SK-N-SH treated with all-trans-retinoic acid at 6 μM for 48 hours (cell line): ENCODE measurements around the gene KXD1.

Experiments
- CSDC2 ChIP-seq: fragments of 250-450 bp; sonication (Bioruptor Pico); IDR thresholded peaks from 2 replicates; pipeline ENCODE4 v1.5.0; 2020; ENCODE audit warnings: mild to moderate bottlenecking, moderate library complexity
- ESRRG ChIP-seq: fragments of 250-450 bp; sonication (Bioruptor Pico); IDR thresholded peaks from 2 replicates; pipeline ENCODE4 v1.6.1; 2021; ENCODE audit warnings: mild to moderate bottlenecking
- SNAI2 ChIP-seq: fragments of 250-450 bp; sonication (Bioruptor Pico); IDR thresholded peaks from 2 replicates; pipeline ENCODE4 v1.5.0; 2020; ENCODE audit warnings: mild to moderate bottlenecking, moderate library complexity
- ZFP3 ChIP-seq: fragments of 250-450 bp; sonication (Bioruptor Pico); IDR thresholded peaks from 2 replicates; pipeline ENCODE4 v1.5.0; 2020; ENCODE audit warnings: mild to moderate bottlenecking, moderate library complexity
- TF ChIP-seq, protein P1 (sequence below): fragments of 250-450 bp; sonication (Bioruptor Pico); IDR thresholded peaks from 2 replicates; pipeline ENCODE4 v1.5.0; 2020; ENCODE audit warnings: mild to moderate bottlenecking, moderate library complexity
- TF ChIP-seq, protein P2 (sequence below): fragments of 250-450 bp; sonication (Bioruptor Pico); IDR thresholded peaks from 2 replicates; pipeline ENCODE4 v1.5.1; 2021; ENCODE audit warnings: mild to moderate bottlenecking, moderate library complexity
- TF ChIP-seq, protein P3 (sequence below): fragments of 250-450 bp; sonication (Bioruptor Pico); IDR thresholded peaks from 2 replicates; pipeline ENCODE4 v1.8.0; 2020; ENCODE audit warnings: mild to moderate bottlenecking, moderate library complexity, borderline replicate concordance

DNA sequence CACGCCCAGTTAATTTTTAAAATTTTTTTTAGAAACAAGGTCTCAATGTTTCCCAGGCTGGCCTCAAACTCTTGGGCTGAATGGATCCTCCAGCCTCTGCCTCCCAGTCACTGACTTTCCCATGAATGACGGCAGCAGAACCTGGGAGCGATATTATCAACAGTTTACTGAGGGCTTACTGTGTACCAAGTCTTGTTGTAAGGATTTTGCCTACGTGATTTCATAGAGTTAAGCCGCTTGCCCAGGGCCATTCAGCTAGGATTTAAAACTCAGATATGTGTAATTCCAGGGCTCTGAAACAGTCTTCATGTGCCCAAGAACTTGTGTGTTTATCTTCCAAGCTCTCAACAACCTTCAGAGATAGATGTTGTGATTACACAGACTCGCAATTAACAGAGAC lies 6.0 kb upstream of the KXD1 start:
- TF ChIP-seq CSDC2 (CRISPR knock-in tag) (no peak), ZFP3 (CRISPR knock-in tag) (no peak), ESRRG (CRISPR knock-in tag) (no peak), SNAI2 (CRISPR knock-in tag) (no peak)
- TF ChIP-seq, protein P1, sequence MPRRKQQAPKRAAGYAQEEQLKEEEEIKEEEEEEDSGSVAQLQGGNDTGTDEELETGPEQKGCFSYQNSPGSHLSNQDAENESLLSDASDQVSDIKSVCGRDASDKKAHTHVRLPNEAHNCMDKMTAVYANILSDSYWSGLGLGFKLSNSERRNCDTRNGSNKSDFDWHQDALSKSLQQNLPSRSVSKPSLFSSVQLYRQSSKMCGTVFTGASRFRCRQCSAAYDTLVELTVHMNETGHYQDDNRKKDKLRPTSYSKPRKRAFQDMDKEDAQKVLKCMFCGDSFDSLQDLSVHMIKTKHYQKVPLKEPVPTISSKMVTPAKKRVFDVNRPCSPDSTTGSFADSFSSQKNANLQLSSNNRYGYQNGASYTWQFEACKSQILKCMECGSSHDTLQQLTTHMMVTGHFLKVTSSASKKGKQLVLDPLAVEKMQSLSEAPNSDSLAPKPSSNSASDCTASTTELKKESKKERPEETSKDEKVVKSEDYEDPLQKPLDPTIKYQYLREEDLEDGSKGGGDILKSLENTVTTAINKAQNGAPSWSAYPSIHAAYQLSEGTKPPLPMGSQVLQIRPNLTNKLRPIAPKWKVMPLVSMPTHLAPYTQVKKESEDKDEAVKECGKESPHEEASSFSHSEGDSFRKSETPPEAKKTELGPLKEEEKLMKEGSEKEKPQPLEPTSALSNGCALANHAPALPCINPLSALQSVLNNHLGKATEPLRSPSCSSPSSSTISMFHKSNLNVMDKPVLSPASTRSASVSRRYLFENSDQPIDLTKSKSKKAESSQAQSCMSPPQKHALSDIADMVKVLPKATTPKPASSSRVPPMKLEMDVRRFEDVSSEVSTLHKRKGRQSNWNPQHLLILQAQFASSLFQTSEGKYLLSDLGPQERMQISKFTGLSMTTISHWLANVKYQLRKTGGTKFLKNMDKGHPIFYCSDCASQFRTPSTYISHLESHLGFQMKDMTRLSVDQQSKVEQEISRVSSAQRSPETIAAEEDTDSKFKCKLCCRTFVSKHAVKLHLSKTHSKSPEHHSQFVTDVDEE (CRISPR knock-in tag), result no peak
- TF ChIP-seq, protein P2, sequence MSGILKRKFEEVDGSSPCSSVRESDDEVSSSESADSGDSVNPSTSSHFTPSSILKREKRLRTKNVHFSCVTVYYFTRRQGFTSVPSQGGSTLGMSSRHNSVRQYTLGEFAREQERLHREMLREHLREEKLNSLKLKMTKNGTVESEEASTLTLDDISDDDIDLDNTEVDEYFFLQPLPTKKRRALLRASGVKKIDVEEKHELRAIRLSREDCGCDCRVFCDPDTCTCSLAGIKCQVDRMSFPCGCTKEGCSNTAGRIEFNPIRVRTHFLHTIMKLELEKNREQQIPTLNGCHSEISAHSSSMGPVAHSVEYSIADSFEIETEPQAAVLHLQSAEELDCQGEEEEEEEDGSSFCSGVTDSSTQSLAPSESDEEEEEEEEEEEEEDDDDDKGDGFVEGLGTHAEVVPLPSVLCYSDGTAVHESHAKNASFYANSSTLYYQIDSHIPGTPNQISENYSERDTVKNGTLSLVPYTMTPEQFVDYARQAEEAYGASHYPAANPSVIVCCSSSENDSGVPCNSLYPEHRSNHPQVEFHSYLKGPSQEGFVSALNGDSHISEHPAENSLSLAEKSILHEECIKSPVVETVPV (CRISPR knock-in tag), result no peak
- TF ChIP-seq, protein P3, sequence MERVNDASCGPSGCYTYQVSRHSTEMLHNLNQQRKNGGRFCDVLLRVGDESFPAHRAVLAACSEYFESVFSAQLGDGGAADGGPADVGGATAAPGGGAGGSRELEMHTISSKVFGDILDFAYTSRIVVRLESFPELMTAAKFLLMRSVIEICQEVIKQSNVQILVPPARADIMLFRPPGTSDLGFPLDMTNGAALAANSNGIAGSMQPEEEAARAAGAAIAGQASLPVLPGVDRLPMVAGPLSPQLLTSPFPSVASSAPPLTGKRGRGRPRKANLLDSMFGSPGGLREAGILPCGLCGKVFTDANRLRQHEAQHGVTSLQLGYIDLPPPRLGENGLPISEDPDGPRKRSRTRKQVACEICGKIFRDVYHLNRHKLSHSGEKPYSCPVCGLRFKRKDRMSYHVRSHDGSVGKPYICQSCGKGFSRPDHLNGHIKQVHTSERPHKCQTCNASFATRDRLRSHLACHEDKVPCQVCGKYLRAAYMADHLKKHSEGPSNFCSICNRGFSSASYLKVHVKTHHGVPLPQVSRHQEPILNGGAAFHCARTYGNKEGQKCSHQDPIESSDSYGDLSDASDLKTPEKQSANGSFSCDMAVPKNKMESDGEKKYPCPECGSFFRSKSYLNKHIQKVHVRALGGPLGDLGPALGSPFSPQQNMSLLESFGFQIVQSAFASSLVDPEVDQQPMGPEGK (CRISPR knock-in tag), result no peak
